Measurements from ENCODE around the gene IDNK.

The IDNK gene

GRCh38 chr9:83622939-83623678, at the start of gene IDNK:
TSS of gene IDNK (plus strand) at chr9:83623143. CDS start at chr9:83623172, 29 bp downstream.
- TF ChIP-seq GATA3 (IDR thresholded peaks at IDR 0.05; ENCODE audit: low read depth, low read length), result no peak
- TF ChIP-seq GATA2 (IDR thresholded peaks at IDR 0.05; ENCODE audit: low read depth, low read length), result no peak

- TF ChIP-seq GATA2 (IDR thresholded peaks at IDR 0.05; ENCODE audit: low read depth, low read length), result no peak
- TF ChIP-seq GATA3 (IDR thresholded peaks at IDR 0.05; ENCODE audit: low read depth, low read length), result no peak
Observed at GRCh38 chr9:83574482-83574881, 48.5 kb upstream of the IDNK start.

GRCh38 chr9:83582029-83582428, 40.9 kb upstream of the IDNK start:
- TF ChIP-seq GATA2 (IDR thresholded peaks at IDR 0.05; ENCODE audit: low read depth, low read length), result no peak
- no peak for TF ChIP-seq GATA3 (IDR thresholded peaks at IDR 0.05; ENCODE audit: low read depth, low read length)

- no peak for TF ChIP-seq GATA3 (IDR thresholded peaks at IDR 0.05; ENCODE audit: low read depth, low read length)
- no peak for TF ChIP-seq GATA2 (IDR thresholded peaks at IDR 0.05; ENCODE audit: low read depth, low read length)
Observed at GRCh38 chr9:83583151-83584014, 39.6 kb upstream of the IDNK start.

GRCh38 chr9:83584995-83585394, 37.9 kb upstream of the IDNK start:
- no peak for TF ChIP-seq GATA3 (IDR thresholded peaks at IDR 0.05; ENCODE audit: low read depth, low read length)
- TF ChIP-seq GATA2 (IDR thresholded peaks at IDR 0.05; ENCODE audit: low read depth, low read length), result no peak

DNA sequence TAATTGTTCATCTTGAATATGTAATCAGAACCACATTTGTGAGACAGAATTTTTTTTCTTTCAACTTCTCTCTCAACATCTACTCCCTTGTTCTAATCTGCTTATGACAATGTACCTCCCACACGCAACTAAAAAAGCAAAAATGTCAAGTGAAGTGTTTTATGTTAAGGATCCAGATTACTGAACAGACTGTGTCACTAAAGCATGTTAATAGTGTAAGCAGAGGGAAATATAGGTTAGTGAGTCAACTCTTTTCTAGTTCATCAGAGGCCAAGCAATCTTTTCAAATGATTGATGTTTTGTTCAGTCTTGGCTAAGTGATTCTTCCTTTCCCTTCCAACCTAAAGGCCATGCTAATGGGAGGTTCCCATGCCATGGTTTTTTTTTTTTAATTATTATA, 34.7 kb upstream of the IDNK start:
- TF ChIP-seq GATA3 (IDR thresholded peaks at IDR 0.05; ENCODE audit: low read depth, low read length), result no peak
- no peak for TF ChIP-seq GATA2 (IDR thresholded peaks at IDR 0.05; ENCODE audit: low read depth, low read length)

GRCh38 chr9:83596899-83597504, 25.9 kb upstream of the IDNK start:
- TF ChIP-seq GATA2 (IDR thresholded peaks at IDR 0.05; ENCODE audit: low read depth, low read length), result no peak
- TF ChIP-seq GATA3 (IDR thresholded peaks at IDR 0.05; ENCODE audit: low read depth, low read length), result no peak

- no peak for TF ChIP-seq GATA2 (IDR thresholded peaks at IDR 0.05; ENCODE audit: low read depth, low read length)
- TF ChIP-seq GATA3 (IDR thresholded peaks at IDR 0.05; ENCODE audit: low read depth, low read length), result no peak
Observed at GRCh38 chr9:83598487-83598886, 24.5 kb upstream of the IDNK start.

DNA sequence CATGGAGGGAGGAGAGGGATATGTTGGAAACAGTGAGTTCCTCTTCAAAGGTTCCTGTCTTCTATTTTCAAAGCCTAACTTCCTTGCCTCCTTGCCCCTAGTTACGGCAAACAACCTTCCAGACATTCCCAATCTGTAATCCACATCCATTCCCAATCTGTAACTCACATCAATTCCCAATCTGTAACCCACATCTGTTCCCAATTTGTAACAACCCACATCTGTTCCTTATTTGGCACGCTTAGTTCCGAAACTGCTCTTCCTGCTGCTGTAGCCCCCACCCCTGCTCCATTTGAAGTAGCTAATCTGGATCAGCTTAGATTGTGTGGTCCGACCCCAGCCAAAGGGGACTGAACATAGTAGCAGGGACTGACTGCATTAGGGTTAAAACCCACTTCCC, 23.9 kb upstream of the IDNK start:
- TF ChIP-seq GATA2 (IDR thresholded peaks at IDR 0.05; ENCODE audit: low read depth, low read length), result peak; percentile 41; the same call in 1 of the 2 replicates
- TF ChIP-seq GATA3 (IDR thresholded peaks at IDR 0.05; ENCODE audit: low read depth, low read length), result 0 out of 2 replicates have a peak, but pooled peaks have one; percentile 34

GRCh38 chr9:83601463-83601862, 21.5 kb upstream of the IDNK start:
- TF ChIP-seq GATA2 (IDR thresholded peaks at IDR 0.05; ENCODE audit: low read depth, low read length), result no peak
- TF ChIP-seq GATA3 (IDR thresholded peaks at IDR 0.05; ENCODE audit: low read depth, low read length), result no peak

DNA sequence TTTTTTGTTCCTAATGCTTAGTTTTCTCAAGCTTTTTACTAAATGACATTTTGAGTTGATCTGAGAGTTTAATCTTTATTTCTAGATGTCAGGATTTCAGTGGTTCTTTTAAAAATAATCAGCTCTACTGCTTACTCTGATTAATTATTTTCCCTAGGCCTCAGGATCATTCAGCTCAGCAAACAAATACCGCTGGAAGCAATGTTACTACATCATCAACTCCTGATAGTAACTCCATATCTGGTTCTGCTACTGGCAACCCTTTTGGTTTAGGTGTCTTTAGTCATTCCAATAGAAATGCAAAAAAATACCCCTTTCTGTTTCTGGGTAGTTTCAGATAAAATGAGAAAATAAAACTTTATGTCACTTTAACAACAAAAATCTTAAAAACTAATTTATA, 5.6 kb upstream of the IDNK start:
- no peak for TF ChIP-seq GATA2 (IDR thresholded peaks at IDR 0.05; ENCODE audit: low read depth, low read length)
- TF ChIP-seq GATA3 (IDR thresholded peaks at IDR 0.05; ENCODE audit: low read depth, low read length), result no peak

DNA sequence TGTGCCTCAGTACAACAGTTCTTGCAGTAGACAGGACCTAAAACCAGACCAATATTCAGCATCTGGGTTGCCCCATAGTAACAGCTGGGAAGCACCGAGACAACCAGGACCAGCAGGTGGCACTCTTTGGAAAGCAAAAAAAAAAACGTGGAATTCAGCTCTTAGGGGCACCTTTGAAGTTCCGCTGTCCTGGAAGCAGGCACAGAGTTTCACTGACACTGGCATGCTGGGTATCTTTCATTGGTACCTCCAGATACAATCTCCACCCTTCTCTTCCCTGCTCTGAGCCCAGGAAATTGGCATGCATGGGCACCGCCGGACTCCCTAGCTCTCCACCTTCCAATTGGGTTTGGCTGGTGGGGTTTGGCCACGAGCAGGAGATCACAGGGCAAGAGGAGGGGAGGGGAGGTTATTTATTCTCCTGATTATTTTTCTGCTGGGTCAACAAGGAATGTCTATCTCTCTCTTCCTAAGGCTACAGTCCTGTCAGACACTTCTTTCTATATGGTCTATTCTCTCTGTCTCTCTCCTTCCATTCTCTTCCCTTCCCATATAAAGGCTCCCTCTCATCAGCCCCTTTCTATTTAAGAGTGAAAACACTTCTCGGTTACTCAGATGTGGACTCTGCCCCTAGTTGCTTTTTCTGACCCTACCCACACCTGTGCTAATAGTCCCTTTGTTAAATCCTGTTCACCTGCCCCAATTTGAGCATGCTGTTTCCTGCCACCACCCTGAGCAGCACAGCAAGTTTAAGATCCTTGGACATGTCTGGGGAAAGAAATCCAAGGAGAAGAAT, 1.9 kb upstream of the IDNK start:
- TF ChIP-seq GATA3 (IDR thresholded peaks at IDR 0.05; ENCODE audit: low read depth, low read length), result no peak
- no peak for TF ChIP-seq GATA2 (IDR thresholded peaks at IDR 0.05; ENCODE audit: low read depth, low read length)

GRCh38 chr9:83622433-83622938, 457 bp upstream of the IDNK start:
- TF ChIP-seq GATA3 (IDR thresholded peaks at IDR 0.05; ENCODE audit: low read depth, low read length) (no peak), GATA2 (IDR thresholded peaks at IDR 0.05; ENCODE audit: low read depth, low read length) (no peak)
